Stimulated activated CD4-positive, alpha-beta T cell treated with anti-CD3 and anti-CD28 coated beads, Interleukin-4, amount 100 ng/mL, for 4 hours (primary cell): Measurements from ENCODE around the gene C15orf39.
A peak's percentile ranks its signal among the peaks of the same experiment; 100 is the strongest.

Source experiments
- DNase-seq, 2 experiments: peaks; one replicate each; pipeline ENCODE4 v3.0.0-alpha.2; 2020

C15orf39 gene

DNA sequence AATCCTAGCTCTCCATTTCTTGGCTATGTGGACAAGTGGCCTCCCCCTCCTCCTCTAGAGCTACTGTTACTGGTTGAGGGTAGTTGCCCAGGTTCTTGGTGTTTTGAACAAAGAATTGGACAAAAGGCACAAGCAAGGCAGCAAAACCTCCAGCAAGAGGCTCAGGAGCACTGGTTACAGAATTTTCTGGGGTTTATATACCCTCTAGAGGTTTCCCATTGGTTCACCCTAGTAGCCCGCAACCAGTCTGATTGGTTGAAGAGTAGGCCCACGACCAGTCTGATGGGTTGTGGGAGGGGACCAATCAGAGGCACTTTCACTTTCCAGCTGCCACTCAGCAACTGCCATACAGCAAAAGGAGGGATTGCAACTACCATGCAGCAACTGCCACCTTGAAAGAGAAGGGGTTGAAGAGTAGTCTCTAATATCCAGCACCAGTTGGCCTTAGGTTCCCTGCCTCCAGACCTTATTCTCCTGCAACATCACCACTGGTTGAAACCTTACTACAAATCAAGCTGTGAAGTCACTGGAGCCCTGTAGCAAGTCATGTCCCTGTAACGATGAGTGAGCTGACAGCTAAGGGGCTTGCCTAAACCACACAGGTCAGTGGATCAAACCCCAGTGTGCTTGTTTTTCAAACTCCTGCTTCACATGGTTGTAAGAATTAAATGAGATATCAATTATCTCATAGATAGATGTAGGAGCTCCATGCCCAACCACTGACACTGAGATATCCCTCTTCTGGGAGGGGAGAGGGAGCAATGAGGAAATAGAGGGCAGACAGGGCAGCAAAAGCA, 2.9 kb upstream of the C15orf39 start:
- peak in 1 of 2 experiments; percentile 24 for DNase-seq

DNA sequence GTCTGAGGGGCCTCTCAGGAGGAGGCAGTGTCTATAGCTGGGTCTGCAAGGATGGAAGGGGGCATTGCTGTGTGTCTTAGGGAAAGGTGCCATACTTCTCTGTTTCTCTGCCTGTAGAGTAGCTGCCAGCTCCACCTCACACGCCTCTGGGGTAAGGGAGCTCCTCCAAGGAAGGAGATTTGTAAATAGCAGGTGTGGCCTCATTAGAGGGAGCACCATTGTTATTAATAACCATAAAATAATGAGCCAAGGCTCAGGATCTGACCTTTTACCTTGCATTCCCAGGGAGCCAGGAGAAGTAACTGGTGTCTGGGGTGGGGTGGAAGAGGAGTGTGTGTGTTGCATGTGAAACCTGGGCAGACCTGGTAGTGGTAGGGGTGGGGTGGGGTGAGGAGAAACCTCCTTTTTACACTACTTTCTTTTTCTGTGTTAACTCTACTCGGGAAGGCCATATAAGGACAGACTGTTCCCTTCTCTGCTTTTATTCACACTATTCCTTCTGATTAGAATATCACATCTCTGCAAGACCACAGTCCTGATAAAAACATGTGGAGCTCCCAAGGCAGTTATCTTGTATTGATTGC, 2.2 kb upstream of the C15orf39 start:
- no peak for DNase-seq

DNA sequence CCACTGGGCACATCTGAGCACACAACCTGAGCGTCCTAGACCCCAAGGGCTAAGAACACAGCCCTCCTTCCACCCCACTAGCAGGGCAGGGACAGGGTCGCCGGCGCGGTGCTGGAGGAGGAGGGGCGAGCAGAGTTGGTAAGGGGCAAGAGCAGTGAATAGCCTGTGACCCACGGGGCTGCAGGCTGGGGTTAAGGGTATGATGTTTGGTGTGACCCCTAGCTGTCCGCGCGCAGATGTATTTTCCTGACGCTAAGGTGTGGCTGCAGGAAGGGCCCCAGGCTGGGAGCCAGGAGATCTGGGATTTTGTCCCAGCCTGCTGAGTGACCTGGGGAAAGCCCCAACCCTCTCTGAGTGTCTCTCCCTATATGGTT, 1.3 kb upstream of the C15orf39 start:
- no peak for DNase-seq

DNA sequence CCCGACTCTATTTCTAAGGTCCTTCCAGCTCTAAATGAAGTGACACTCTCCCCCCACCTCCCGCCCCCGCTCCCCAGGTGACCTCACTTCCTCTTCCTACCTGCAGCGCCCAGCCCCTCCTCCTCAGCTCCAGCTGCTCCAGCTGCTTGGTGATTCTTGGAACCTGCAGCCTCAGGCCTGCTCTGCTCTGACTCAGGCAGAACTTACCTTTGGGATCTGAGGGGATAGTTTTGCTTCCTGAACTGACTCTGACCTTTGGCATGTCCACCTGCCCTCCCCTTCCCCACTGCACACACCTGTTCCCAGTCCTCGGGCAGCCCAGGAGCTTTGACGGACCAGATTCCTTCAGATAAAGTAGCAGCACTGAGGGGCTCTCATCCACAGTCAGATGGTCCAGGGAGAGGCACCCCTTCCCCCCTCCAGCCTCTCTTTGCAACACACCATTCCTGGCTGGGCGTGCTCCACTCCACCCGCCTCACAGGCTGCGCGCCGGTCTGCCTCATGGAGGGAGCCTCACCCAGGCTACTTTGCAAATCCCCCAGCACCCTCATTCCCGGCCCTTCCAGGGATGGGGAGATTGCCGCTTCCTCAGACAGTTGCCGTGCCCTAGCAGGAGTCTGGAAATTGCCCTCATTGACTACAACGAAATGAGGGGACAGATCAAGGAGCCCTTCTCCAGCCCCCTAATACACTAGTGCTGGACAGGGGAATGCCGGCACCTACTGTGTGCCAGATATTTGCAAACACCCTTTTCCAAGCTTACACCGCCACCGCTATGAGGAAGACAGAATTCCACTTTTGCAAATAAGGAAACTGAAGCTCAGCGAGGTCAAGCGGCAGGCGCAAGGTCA, 692 bp upstream of the C15orf39 start:
- DNase-seq = peak; percentile 54 to 65

DNA sequence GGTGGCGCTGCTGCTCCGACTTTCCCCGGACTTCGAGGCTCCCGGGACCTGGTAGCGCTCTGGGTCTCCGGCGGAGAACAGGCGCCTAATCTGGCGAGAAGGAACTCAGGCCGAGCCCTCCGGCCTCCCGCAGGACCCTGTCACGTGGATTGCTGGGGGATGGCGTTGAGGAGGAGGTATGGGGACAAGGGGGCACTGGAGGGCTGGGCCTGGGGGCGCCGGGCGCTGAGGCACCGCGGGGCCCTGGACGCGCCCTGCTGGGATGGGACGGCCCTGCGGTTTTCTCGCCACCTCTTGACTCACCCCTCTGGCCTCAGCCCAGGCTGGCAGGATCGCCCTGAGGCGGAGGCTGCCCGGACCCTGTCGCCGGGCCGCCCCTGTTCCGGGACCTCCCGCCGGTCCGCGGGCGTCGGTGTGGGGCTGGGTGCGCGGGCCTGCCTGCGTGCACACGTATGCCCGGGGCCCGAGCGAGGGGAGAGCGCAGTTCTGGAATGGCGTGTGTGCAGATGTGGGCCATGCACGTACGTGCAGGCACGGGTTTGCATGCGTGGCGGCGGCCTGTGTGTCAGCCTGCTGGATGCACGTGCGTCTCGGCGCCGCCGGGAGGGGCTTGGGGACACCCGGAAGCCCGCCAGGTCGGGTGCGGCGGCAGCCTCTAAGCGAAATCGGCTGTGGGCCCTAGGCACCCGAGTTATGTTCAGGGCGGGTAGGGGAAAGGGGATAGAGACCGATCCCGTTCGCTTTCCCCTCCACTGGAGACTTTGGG, 752 bp downstream of the C15orf39 start:
- DNase-seq = peak; percentile 80 to 86

DNA sequence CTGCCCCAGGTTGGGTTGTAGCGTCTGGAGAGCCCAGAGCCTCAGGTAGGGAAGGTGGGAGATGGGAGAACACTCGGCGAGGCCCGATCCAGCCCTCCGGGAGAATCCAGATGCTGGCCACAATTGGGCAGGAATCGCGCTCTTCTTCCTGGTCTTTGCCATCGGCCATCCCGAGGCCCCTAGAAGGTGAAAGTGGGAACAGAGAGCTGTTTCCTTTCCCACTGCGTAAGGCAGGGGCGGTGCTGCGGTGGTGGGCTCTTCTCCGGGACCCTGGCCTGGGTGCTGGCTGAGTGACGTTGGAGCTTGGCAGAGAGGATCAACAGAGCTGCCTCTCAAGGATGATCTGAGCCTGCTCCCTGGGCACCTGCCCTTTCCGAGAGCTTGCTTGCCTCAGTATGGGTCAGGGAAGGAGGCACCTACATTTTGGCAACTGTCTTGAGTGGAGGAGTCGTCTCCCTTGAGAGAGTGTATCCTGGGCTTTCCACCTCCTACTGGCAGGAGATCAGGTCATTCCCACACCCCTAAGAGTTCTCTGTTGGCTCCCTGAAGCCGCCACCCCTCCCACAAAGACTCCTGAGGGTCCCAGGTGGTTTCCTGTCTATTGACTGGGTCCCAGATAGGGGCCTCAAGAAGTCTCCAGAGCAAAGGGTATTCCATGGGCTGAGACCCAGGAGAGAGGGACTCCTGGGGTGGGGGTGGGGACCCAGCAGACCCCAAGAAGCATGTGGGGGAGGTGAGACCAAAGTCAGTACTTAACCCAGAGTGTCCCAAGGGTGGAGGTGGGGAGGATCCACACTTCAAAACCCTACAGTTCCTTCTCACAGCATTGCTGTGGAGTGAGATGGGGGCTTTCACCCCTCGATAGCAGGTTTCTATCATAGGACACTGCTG, 1.6 kb downstream of the C15orf39 start:
- DNase-seq = no peak

DNA sequence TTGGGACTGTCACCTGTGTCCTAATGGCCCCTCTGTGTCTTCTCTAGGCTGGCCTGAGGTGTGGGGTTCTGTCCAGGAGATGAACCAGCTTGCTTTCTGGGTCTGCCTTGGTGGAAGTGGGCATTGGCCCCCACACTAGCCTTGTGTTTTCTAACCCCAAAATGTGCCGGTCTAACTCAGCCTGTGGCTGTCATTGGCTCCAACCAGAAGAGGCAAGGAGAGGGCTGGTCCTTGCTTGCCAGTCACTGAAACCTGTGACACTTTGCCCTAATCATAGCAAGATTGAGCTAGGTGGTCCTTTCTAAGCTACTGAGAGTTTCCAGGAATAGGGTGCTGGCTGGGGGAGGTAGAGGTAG, 2.2 kb downstream of the C15orf39 start:
- no peak for DNase-seq

DNA sequence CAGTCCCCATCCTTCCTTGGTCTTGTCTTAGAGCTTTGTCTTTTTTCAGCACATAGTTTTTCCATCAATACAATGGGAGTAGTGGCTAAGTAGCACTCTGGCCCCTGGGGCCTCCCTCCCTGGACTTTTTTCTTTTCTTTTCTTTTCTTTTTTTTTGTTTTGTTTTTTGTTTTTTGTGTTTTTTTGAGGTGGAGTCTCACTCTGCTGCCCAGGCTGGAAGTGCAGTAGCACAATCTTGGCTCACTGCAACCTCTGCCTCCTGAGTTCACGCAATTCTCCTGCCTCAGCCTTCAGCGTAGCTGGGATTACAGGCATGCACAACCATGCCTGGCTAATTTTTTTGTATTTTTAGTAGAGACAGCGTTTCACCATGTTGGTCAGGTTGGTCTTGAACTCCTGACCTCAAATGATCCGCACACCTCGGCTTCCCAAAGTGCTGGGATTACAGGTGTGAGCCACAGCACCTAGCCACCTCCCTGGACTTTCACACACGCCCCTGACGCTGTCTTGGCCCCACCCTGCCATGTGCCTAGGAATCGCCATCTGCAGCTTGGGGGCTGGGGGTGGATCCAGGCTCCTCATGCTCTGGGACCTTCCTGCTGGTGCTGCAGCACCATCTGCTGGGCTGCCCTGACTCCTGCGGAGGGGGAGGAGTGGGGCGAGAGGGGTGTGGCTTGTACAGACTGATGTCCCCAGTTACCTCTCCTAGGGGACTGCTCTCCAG, 2.8 kb downstream of the C15orf39 start:
- peak; percentile 79 to 83 for DNase-seq

DNA sequence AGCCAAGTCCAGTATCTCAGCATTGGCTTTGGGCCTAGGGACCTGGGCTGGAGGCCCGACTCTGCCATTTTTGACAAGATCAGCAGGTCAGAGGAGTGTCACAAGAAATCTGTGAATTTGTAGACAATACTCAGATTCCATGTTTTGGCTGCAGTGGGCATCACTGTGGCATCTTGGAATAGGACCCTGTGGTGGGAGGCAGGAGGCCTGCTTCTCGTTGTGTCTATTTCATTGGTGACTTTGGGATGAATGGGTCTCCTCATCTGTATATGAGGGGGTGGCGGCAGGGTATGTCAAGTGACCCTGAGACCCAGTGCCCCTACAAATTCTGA, 3.3 kb downstream of the C15orf39 start:
- no peak for DNase-seq

DNA sequence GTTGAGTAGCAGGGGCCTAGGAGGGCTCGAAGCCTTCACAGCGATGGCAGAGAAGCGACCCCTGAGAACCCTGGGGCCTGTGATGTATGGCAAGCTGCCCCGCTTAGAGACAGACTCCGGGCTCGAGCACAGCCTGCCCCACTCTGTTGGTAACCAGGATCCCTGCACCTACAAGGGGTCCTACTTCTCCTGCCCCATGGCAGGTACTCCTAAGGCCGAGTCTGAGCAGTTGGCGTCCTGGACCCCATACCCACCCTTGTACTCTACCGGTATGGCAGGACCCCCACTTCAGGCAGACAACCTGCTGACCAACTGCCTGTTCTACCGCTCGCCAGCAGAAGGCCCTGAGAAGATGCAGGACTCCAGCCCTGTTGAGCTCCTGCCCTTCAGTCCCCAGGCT, 4.3 kb downstream of the C15orf39 start:
- DNase-seq = no peak

DNA sequence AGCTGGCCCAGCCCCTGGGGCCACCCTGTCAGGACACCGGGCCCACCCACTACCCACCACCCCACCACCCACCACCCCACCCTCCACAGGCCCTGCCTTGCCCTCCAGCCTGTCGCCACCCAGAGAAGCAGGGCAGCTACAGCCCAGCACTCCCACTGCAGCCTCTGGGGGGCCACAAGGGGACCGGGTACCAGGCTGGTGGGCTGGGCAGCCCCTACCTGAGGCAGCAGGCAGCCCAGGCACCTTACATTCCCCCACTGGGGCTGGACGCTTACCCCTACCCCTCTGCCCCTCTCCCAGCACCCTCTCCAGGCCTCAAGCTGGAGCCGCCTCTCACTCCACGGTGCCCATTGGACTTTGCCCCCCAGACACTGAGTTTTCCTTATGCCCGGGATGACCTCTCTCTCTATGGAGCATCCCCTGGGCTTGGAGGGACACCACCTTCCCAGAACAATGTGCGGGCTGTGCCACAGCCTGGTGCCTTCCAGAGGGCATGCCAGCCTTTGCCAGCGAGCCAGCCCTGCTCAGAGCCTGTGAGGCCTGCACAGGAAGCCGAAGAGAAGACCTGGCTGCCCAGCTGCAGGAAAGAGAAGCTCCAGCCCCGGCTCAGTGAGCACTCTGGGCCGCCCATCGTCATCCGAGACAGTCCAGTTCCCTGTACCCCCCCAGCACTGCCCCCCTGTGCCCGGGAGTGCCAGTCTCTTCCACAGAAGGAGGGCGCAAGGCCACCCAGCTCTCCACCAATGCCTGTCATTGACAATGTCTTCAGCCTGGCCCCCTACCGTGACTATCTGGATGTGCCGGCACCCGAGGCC, 5.3 kb downstream of the C15orf39 start:
- DNase-seq = no peak

DNA sequence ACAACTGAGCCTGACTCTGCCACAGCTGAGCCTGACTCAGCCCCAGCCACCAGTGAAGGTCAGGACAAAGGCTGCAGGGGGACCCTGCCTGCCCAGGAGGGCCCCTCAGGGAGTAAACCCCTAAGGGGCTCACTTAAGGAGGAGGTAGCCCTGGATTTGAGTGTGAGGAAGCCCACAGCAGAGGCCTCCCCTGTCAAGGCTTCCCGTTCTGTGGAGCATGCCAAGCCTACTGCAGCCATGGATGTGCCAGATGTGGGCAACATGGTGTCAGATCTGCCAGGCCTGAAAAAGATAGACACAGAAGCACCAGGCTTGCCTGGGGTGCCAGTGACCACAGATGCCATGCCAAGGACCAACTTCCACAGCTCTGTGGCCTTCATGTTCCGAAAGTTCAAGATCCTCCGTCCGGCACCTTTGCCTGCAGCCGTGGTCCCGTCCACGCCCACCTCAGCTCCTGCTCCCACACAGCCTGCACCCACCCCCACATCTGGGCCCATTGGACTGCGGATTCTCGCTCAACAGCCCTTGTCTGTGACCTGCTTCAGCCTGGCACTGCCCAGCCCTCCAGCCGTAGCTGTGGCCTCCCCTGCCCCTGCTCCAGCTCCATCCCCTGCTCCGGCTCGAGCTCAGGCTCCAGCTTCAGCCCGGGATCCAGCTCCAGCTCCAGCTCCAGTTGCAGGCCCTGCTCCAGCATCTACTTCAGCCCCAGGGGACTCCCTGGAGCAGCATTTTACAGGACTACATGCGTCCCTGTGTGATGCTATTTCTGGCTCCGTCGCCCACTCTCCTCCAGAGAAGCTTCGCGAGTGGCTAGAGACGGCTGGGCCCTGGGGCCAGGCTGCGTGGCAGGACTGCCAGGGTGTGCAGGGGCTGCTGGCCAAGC, 6.2 kb downstream of the C15orf39 start:
- no peak for DNase-seq

DNA sequence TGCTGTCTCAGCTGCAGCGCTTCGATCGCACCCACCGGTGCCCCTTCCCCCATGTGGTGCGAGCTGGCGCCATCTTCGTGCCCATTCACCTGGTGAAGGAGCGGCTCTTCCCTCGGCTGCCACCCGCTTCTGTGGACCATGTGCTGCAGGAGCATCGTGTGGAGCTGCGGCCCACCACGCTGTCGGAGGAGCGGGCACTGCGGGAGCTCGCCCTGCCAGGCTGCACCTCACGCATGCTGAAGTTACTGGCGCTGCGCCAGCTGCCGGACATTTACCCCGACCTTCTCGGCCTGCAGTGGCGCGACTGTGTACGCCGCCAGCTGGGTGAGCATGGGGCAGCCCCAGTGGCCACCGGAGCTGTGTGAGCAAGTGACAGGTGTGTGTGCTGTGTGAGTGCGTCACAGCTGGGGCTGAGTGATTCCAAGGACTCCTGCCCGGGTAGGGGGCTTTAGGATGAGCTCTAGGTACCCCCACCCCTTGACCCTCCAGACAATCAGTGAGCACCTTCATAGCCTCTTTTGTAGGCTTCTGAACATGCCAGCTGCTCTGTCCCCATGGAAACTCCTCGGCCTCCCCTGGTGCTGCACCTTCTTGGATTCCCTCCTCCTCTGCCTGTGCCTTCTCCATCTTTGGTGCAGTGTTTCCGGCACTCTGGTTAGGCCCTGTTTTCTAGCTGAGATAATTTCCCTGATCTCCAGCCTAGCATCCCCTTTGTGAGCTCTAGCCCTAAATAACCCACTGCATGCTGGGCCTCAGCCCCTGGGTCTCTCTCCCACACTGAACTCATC, 7.0 kb downstream of the C15orf39 start:
- DNase-seq = no peak

DNA sequence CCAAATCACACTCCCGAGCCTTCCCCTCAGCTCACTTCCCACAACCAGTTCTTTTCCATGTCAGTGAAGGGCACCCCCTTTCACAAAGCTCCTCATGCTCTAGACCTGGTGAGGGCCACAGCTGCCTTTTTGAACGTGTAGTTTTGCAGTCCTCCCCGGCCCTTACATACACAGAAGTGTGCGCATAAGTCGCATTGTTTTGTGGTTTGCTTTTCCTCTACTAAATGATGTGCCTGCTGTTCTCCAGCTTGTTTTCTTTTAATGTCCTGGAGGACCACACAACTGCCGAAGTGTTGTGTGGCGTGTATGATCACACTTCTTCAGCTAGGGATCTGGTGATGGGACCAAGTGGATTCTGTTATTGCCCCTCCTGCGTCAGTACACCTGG, 7.6 kb downstream of the C15orf39 start:
- DNase-seq = no peak

DNA sequence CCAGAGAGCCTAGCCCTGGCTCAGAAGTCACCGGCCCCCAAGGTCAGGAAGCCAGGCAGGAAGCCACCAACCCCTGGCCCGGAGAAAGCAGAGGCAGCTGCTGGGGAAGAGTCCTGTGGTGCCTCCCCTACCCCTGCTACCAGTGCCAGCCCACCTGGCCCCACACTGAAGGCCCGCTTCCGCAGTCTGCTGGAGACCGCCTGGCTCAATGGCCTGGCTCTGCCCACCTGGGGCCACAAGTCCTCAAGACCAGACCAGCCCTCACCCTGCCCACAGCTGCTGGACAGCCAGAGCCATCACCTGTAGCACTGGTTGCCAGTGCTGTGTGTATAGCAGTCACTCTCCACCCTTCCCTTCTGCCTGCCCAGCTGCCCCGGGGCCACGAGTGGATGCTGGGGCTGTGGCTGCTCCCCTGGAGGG, 9.1 kb downstream of the C15orf39 start:
- no peak for DNase-seq

DNA sequence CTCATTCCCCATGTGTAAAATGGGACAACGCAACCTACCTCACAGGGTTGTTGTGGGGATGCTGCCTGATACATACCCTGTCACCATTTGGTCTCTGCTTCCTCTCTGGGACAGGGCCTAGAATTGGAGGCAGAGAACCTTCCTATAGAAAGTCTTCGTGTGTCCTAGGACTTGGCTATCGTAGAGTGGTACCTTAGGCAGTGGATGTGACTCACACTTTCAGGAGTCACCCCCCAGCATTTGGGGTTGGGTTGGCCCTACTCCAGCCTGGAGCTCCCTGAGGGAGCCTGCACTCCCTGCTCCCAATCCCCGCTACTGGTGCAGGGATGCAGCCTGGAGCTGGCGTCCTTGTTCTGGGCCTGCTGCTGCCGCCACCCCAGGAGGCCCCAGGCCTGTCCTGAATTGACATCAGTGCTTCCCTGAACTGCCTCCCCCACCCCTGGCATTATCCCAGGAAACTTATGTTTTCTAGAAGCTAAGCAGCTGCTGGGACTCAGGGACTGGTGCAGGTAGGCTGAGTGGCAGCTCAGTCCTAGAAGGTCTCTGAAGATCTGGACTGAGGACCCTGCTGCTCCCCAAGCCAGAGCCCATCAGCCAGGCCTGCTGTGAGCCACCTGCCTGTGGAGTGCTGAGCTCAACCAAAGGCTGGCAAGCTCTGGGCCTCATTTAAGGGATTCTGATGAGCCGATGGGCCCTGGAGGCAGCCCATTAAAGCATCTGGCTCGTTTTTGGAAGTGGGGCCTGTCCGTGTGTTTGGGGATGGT, 9.9 kb downstream of the C15orf39 start:
- no peak for DNase-seq

DNA sequence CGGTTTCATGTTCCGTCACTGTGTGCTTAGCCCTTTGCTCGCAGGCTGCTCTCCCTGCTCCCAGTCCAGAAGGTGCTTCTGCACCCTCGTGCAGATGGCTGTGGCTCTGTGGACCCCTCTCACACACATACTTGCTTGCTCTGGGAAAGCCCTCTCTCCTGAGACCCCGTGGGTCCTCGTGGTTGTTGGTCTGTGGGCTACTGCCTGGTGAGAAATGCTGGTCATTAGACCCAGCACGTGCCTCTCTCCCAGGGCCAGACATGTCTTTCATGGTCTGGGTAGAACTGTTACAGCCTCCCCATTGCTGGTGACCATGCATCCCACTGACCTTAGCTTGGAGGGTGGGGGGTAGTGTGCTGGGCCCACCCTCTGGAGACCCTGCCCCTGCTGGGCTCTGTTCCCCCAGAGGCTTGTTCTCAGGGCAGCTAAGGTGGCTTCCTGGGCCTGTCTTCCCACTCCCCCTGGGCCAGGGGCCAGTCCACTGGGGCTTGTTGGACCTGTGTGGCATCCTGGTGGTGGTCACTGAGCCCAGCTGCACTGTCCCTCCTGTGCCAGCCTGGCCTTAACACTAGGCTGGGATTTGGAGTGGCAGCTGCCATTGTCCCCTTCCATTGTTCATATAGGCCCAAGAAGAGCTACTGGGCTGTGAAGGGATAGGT, 10.6 kb downstream of the C15orf39 start:
- DNase-seq = no peak
